ENCODE measurements around the gene PPP1R14B.

DNA sequence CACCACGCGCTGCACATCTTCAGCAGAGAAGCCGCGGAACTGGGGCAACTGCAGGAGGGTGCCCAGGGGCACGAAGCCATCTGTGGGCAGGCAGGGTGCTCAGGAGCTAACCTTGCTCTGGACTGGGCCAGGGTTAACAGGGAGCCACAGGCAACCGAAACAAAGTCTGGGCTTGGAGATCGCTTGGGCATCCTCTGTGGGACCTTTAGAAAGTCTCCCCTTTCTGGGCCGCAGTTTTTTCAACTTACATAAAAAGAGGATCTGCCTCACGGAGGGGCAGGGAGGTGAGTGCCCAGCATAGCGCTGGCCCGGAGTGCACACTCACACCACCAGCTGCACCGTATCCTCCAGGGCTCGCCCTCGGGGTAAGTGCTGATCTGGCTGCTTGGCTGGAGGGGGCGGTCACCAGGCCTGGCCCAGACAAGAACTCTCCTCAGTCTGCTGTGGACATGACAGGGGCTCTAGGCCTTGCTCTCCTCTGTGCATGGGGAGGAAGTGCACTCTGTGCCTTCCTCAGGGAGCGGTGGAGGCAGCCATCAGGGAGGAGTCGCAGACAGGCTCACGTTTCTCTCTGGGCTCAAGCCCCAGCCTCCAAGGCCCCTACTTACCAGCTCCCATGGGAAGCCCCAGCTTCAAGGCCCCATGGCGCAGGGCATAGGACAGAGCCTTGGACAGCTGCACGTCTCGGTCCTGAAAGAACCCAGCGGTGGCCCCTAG lies 21.7 kb downstream of the PPP1R14B start:
- TF ChIP-seq, protein P1, sequence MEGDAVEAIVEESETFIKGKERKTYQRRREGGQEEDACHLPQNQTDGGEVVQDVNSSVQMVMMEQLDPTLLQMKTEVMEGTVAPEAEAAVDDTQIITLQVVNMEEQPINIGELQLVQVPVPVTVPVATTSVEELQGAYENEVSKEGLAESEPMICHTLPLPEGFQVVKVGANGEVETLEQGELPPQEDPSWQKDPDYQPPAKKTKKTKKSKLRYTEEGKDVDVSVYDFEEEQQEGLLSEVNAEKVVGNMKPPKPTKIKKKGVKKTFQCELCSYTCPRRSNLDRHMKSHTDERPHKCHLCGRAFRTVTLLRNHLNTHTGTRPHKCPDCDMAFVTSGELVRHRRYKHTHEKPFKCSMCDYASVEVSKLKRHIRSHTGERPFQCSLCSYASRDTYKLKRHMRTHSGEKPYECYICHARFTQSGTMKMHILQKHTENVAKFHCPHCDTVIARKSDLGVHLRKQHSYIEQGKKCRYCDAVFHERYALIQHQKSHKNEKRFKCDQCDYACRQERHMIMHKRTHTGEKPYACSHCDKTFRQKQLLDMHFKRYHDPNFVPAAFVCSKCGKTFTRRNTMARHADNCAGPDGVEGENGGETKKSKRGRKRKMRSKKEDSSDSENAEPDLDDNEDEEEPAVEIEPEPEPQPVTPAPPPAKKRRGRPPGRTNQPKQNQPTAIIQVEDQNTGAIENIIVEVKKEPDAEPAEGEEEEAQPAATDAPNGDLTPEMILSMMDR (conservative IDR thresholded peaks at IDR 0.05), result no peak
- TF ChIP-seq ZFX (IDR thresholded peaks at IDR 0.05), result no peak

All from C4-2B (cell line).